IMR-90 (cell line): ENCODE measurements around the gene HFE. TPM values are rescaled to one million over a fixed set of nuclear protein-coding genes. Genes with fewer than 3 reads are reported as not detected.

Experiments used
- ATAC-seq: fragments of 200-7000 bp; cut with Tn5 transposase; 2 replicates; pipeline ENCODE4 v1.9.1; 2020; ENCODE audit warnings: low read depth, mild to moderate bottlenecking, moderate library complexity
- BruUV-seq: library from RNA; stranded (reverse); fragments of 400-500 nt; replicated peaks from 2 replicates; lab custom pipeline; 2021; lab: Mats Ljungman, UMichigan
- CTCF ChIA-PET: fragments of 300-600 bp; formaldehyde crosslinking; extraction: SDS; loops from one replicate; lab custom pipeline; 2021; ENCODE audit warnings: antibody characterized with exemption; lab: Yijun Ruan, JAX
- POLR2A ChIA-PET: fragments of 300-600 bp; sonication (Branson Sonifier 250); formaldehyde crosslinking; loops from one replicate; lab custom pipeline; 2022; ENCODE audit warnings: antibody characterized with exemption; ENCODE audit not compliant: unreplicated experiment; lab: Charles Lee
- DNase-seq: peaks from one replicate; pipeline ENCODE4 v3.0.0; 2013
- H2AFZ ChIP-seq: replicated peaks from 2 replicates; pipeline ENCODE3; 2013; ENCODE audit warnings: low read length, mild to moderate bottlenecking; ENCODE audit not compliant: poor library complexity
- H2AK5ac ChIP-seq: 2 replicates; pipeline ENCODE4 v1.6.1; 2013; ENCODE audit warnings: low read depth, low read length, inconsistent platforms
- H2AK9ac ChIP-seq: replicated peaks from 2 replicates; pipeline ENCODE3; 2013; ENCODE audit warnings: mild to moderate bottlenecking, low read depth, low read length, moderate library complexity; ENCODE audit not compliant: poor library complexity
- H2BK120ac ChIP-seq: 2 replicates; pipeline ENCODE4 v1.6.1; 2013; ENCODE audit warnings: low read depth, low read length, inconsistent platforms
- H2BK15ac ChIP-seq: 3 replicates; pipeline ENCODE4 v1.6.1; 2013; ENCODE audit warnings: low read depth, low read length, inconsistent platforms
- H2BK20ac ChIP-seq: 2 replicates; pipeline ENCODE4 v1.6.1; 2013; ENCODE audit warnings: low read depth, mild to moderate bottlenecking, inconsistent platforms, low read length, moderate library complexity
- H2BK5ac ChIP-seq: 2 replicates; pipeline ENCODE4 v1.6.1; 2013; ENCODE audit warnings: mild to moderate bottlenecking, low read depth, low read length, inconsistent platforms; ENCODE audit not compliant: poor library complexity, severe bottlenecking
- H3K14ac ChIP-seq: replicated peaks from 2 replicates; pipeline ENCODE4 v1.6.1; 2013; ENCODE audit warnings: low read depth, low read length, inconsistent platforms
- H3K18ac ChIP-seq: 2 replicates; pipeline ENCODE4 v1.6.1; 2013; ENCODE audit warnings: low read depth, low read length, control low read depth
- H3K23ac ChIP-seq: 2 replicates; pipeline ENCODE4 v1.6.1; 2013; ENCODE audit warnings: low read depth, low read length, inconsistent platforms
- H3K27ac ChIP-seq: 2 replicates; pipeline ENCODE4 v1.5.1; 2013; ENCODE audit warnings: mild to moderate bottlenecking, control low read depth, low read length; ENCODE audit not compliant: insufficient read depth
- H3K27me3 ChIP-seq: 2 replicates; pipeline ENCODE4 v1.6.1; 2013; ENCODE audit warnings: low read length; ENCODE audit not compliant: control insufficient read depth, insufficient read depth
- H3K36me3 ChIP-seq: 2 replicates; pipeline ENCODE4 v1.6.1; 2013; ENCODE audit warnings: low read length, mixed read lengths; ENCODE audit not compliant: control insufficient read depth, insufficient read depth
- H3K4ac ChIP-seq: 2 replicates; pipeline ENCODE4 v1.6.1; 2013; ENCODE audit warnings: low read depth, low read length, inconsistent platforms
- H3K4me1 ChIP-seq: 2 replicates; pipeline ENCODE4 v1.6.1; 2013; ENCODE audit warnings: low read length, mixed read lengths; ENCODE audit not compliant: control insufficient read depth, insufficient read depth
- H3K4me2 ChIP-seq: 2 replicates; pipeline ENCODE4 v1.6.1; 2013; ENCODE audit warnings: low read depth, mild to moderate bottlenecking, control low read depth, low read length, moderate library complexity
- H3K4me3 ChIP-seq: 2 replicates; pipeline ENCODE4 v1.5.1; 2013; ENCODE audit warnings: low read depth, mild to moderate bottlenecking, control low read depth, low read length, moderate library complexity; ENCODE audit not compliant: insufficient read depth
- H3K56ac ChIP-seq: 2 replicates; pipeline ENCODE4 v1.6.1; 2013; ENCODE audit warnings: low read length, inconsistent platforms; ENCODE audit not compliant: insufficient read depth; ENCODE audit errors: extremely low read depth
- H3K79me1 ChIP-seq, 2 experiments: 2 replicates each; pipeline ENCODE4 v1.6.1; 2013; ENCODE audit warnings: low read length in 2 of 2, inconsistent platforms in 1 of 2, low read depth in 1 of 2
- H3K9ac ChIP-seq: 2 replicates; pipeline ENCODE4 v1.6.1; 2013; ENCODE audit warnings: low read depth, low read length, control low read depth
- H3K9me1 ChIP-seq: 2 replicates; pipeline ENCODE4 v1.6.1; 2013; ENCODE audit warnings: low read length, inconsistent platforms; ENCODE audit not compliant: insufficient read depth
- H3K9me3 ChIP-seq: 2 replicates; pipeline ENCODE4 v1.6.1; 2013; ENCODE audit warnings: low read length; ENCODE audit not compliant: control insufficient read depth, insufficient read depth
- H4K20me1 ChIP-seq: 2 replicates; pipeline ENCODE4 v1.6.1; 2013; ENCODE audit warnings: low read length, inconsistent platforms; ENCODE audit not compliant: insufficient read depth
- H4K5ac ChIP-seq: 2 replicates; pipeline ENCODE4 v1.6.1; 2013; ENCODE audit warnings: mild to moderate bottlenecking, low read depth, low read length, control low read depth
- H4K8ac ChIP-seq, 2 experiments: 2 replicates each; pipeline ENCODE4 v1.6.1; 2013; ENCODE audit warnings: low read depth in 2 of 2, low read length in 2 of 2, control low read depth in 1 of 2, inconsistent platforms in 1 of 2
- H4K91ac ChIP-seq: 2 replicates; pipeline ENCODE4 v1.6.1; 2013; ENCODE audit warnings: low read depth, low read length, inconsistent platforms; ENCODE audit not compliant: insufficient read depth
- BHLHE40 ChIP-seq: fragments of 150-350 bp; IDR thresholded peaks from 2 replicates; pipeline ENCODE4 v1.6.1; 2016; ENCODE audit warnings: mild to moderate bottlenecking, low read depth, low read length
- CEBPB ChIP-seq: IDR thresholded peaks from 2 replicates; pipeline ENCODE4 v1.6.1; 2012; ENCODE audit warnings: low read depth, low read length, improper control_type of control experiment
- ELK1 ChIP-seq: fragments of 150-350 bp; IDR thresholded peaks from 2 replicates; pipeline ENCODE4 v1.6.1; 2016; ENCODE audit warnings: low read depth, mild to moderate bottlenecking, low read length, moderate library complexity, borderline replicate concordance
- MAZ ChIP-seq: IDR thresholded peaks from 2 replicates; pipeline ENCODE4 v1.6.1; 2012; ENCODE audit warnings: low read depth, mild to moderate bottlenecking, low read length, improper control_type of control experiment, moderate library complexity, borderline replicate concordance
- POLR2A ChIP-seq: IDR thresholded peaks from 2 replicates; pipeline ENCODE4 v1.6.1; 2012; ENCODE audit warnings: mild to moderate bottlenecking, low read depth, low read length
- RCOR1 ChIP-seq: IDR thresholded peaks from 2 replicates; pipeline ENCODE4 v1.6.1; 2012; ENCODE audit warnings: mild to moderate bottlenecking, low read length, improper control_type of control experiment; ENCODE audit not compliant: insufficient replicate concordance
- RFX5 ChIP-seq: IDR thresholded peaks from 2 replicates; pipeline ENCODE4 v1.8.0; 2012; ENCODE audit warnings: low read depth, mild to moderate bottlenecking, low read length, moderate library complexity
- SMC3 ChIP-seq: fragments of 150-350 bp; IDR thresholded peaks from 2 replicates; pipeline ENCODE4 v1.6.1; 2016; ENCODE audit warnings: low read depth, mild to moderate bottlenecking, antibody characterized with exemption, low read length, moderate library complexity
- dilution Hi-C: fragments of 300-500 bp; cut with HindIII; formaldehyde crosslinking; loops from one replicate; pipeline ENCODE4 v1.14.3; 2018; ENCODE audit warnings: low sequenced_read_pairs; ENCODE audit not compliant: unreplicated experiment
- in situ Hi-C: fragments of 300-500 bp; cut with MboI; formaldehyde crosslinking; loops from 3 replicates; pipeline ENCODE4 v1.14.3; 2019; ENCODE audit warnings: low sequenced_read_pairs, inconsistent platforms, mixed read lengths
- intact Hi-C: fragments of 100-400 bp; cut with micrococcal nuclease; formaldehyde crosslinking; loops from 2 replicates; pipeline ENCODE4 v1.10.0; 2022
- polyA plus RNA-seq, 3 experiments: library from polyadenylated mRNA; depleted of rRNA; stranded (reverse); fragments of >200 nt; gene quantifications; 2 replicates each; pipeline ENCODE4 v1.2.3, GENCODE V29; 2012; ENCODE audit warnings: low replicate concordance in 1 of 3
- total RNA-seq: library from RNA; depleted of rRNA; stranded (reverse); fragments of >200 nt; gene quantifications from 2 replicates; pipeline ENCODE4 v1.2.3, GENCODE V29; 2012

The HFE gene
- total and polyA plus RNA-seq, 2 of the 4 experiments (the other 2 are of a cell fraction) = 14.9 to 15.7 TPM

- ATAC-seq (peak; percentile 32; the same call in 1 of the 2 replicates), DNase-seq (no peak)
- Histone ChIP-seq H3K27ac (no peak overlapping the region), H4K8ac (no peak overlapping the region), H3K4me2 (no peak overlapping the region), H3K14ac (no peak overlapping the region), H3K18ac (no peak overlapping the region), H3K36me3 (peaks cover 13% of the 10 kb centered on the region), H3K9me3 (no peaks in the 10 kb centered on the region), H2BK15ac (no peak overlapping the region), H2AK5ac (no peak overlapping the region), H4K5ac (no peak overlapping the region), H3K4me3 (no peak overlapping the region), H3K27me3 (no peaks in the 10 kb centered on the region), H2AK9ac (no peak overlapping the region), H3K4ac (no peak overlapping the region), H2BK5ac (no peak overlapping the region), H3K9ac (no peak overlapping the region), H3K23ac (no peak overlapping the region), H2BK120ac (no peak overlapping the region), H2AFZ (no peak overlapping the region), H3K4me1 (no peaks in the 10 kb centered on the region), H3K9me1 (no peaks in the 10 kb centered on the region; the same call in none of the 2 replicates), H4K20me1 (peaks cover 12% of the 10 kb centered on the region), H3K79me1 (peaks cover 10% of the 10 kb centered on the region in 2 experiments; a peak in 3 of 4 replicates), H3K56ac (no peak overlapping the region), H4K91ac (no peak overlapping the region), H2BK20ac (no peak overlapping the region)
- dilution Hi-C loops = no loop called here
- intact Hi-C loops = no loop called here
- in situ Hi-C loops = no loop called here
- BruUV-seq = no TSS peak
- ChIA-PET CTCF (no interaction called here), POLR2A (interaction anchor here (1.0 to 1.1 kb wide), 2 partner anchors 10 to 12 kb away, joined by 4 to 7 read pairs; a partner anchor contains a TSS)
- no peak for TF ChIP-seq SMC3
- no peak for TF ChIP-seq MAZ
- TF ChIP-seq POLR2A = no peak
- no peak for TF ChIP-seq BHLHE40
- no peak for TF ChIP-seq CEBPB
- TF ChIP-seq RCOR1 = no peak
- TF ChIP-seq RFX5 = no peak
- no peak for TF ChIP-seq ELK1
Observed at GRCh38 chr6:26136321-26136720, 49.1 kb downstream of the HFE start.
